ENCODE data around the gene ME2.

- TF ChIP-seq CTCF (IDR thresholded peaks at IDR 0.05), result no peak
- no peak for TF ChIP-seq EP300 (IDR thresholded peaks at IDR 0.05)
- no peak for TF ChIP-seq POLR2A (IDR thresholded peaks at IDR 0.05; ENCODE audit: low read depth)
- TF ChIP-seq POLR2AphosphoS5 (IDR thresholded peaks at IDR 0.05), result no peak
Observed at GRCh38 chr18:50973367-50974126, 94.6 kb downstream of the ME2 start.
